GM21360 (cell line): Measurements from ENCODE around the gene PTPDC1.

Source experiments
- ATAC-seq: cut with Tn5 transposase; IDR thresholded peaks from one replicate; pipeline ENCODE4 v1.9.1; 2021; ENCODE audit warnings: mild to moderate bottlenecking, moderate library complexity; ENCODE audit not compliant: unreplicated experiment

The PTPDC1 gene, protein sequence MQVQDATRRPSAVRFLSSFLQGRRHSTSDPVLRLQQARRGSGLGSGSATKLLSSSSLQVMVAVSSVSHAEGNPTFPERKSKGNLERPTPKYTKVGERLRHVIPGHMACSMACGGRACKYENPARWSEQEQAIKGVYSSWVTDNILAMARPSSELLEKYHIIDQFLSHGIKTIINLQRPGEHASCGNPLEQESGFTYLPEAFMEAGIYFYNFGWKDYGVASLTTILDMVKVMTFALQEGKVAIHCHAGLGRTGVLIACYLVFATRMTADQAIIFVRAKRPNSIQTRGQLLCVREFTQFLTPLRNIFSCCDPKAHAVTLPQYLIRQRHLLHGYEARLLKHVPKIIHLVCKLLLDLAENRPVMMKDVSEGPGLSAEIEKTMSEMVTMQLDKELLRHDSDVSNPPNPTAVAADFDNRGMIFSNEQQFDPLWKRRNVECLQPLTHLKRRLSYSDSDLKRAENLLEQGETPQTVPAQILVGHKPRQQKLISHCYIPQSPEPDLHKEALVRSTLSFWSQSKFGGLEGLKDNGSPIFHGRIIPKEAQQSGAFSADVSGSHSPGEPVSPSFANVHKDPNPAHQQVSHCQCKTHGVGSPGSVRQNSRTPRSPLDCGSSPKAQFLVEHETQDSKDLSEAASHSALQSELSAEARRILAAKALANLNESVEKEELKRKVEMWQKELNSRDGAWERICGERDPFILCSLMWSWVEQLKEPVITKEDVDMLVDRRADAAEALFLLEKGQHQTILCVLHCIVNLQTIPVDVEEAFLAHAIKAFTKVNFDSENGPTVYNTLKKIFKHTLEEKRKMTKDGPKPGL

GRCh38 chr9:94084314-94084713 is at the start of gene PTPDC1:
TSS of gene PTPDC1 (plus strand) at chr9:94084464. CDS start at chr9:94084531, 67 bp downstream.
- ATAC-seq, result no peak

DNA sequence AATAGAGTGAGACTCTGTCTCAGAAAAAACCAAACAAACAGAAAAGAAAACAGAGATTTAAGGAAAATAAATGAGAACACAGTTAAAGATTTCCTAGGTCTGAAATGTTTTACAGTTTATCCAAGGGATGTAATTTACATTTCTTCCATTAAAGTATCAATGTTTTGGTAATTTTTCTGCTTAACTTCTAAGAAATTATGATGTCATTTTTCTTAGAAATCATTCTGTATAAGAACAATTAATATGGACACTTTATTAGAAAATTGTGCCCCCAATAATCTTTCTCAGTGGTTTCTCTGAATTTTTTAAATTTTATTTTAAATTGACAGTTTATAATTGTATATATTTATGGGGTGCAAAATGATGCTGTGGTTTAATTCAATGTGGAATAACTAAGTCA is 49.8 kb upstream of the PTPDC1 start:
- no peak for ATAC-seq

GRCh38 chr9:94039786-94040185 is 44.5 kb upstream of the PTPDC1 start:
- ATAC-seq, result no peak

DNA sequence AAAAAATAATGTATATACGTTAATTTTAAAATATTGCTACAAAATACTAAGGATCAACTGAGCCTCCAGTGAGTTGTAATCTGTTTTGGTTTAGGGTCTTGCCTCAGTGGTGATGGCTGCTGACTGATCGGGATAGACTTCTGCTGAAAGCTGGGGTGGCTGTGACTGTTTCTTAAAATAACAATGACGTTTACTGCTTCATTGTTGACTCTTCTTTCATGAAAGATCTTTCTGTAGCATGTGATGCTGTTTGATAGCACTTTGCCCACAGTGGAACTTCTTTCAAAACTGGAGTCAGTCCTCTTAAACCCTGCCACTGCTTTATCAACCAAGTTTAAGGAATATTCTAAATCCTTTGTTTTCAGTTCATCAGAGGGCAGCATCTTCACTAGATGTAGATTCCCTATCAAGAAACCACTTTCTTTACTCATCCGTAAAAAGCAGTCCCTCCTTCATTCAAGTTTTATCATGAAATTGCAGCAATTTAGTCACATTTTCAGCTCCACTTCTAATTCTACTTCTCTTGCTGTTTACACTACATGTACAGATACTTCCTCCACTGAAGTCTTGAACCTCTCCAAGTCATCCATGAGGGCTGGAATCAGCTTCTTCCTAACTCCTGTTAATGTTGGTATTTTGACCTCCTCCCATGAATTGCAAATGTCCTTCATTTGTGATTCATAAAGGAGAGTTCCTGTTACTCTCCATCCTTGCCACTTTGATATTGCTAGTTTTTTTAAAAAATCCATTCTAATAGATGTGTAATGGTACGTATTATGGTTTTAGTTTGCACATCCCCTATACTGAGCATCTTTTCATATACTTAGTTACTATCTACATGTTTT is 41.5 kb upstream of the PTPDC1 start:
- ATAC-seq, result no peak

- ATAC-seq, result no peak
Measured at GRCh38 chr9:94054716-94055115, 29.5 kb upstream of the PTPDC1 start.

- no peak for ATAC-seq
Measured at GRCh38 chr9:94056442-94056974, 27.8 kb upstream of the PTPDC1 start.

GRCh38 chr9:94057918-94058317 is 26.3 kb upstream of the PTPDC1 start:
- no peak for ATAC-seq

DNA sequence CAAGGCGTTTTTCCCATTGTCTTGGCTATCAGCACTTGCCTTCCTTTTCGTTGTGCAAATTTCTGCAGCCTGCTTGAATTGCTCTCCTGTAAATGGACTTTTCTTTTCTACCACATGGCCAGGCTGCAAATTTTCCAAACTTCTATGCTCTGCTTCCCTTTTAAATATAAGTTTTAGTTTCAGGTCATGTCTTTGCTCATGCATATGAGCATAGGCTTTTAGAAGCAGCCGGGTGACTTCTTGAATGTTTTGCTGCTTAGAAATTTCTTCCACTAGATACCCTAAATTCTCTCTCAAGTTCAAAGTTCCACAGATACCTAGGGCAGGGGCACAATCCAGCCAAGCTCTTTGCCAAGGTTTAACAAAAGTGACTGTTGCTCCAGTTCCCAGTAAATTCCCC is 22.4 kb upstream of the PTPDC1 start:
- ATAC-seq, result no peak

DNA sequence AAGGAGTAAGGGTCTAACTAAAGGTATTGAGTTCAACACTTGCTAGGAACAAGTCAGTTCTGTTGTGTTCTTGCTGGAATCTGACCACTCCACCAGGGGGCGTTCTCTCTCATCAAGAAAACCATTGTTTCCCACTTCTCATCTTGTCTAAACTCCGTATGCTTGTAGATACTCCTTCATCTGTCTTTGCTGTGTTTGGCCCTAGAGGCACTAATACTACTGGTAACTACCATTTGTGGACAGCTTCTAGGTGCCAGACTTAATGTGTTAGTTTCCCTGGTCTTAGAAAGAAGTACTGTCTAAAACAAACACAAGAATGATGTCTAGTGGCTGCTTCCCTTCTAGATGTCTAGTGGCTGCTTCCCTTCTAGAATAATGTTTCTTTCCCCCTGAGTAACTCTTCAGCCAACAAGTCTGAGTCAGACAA is 18.7 kb upstream of the PTPDC1 start:
- ATAC-seq, result no peak

- ATAC-seq, result no peak
Measured at GRCh38 chr9:94068257-94068656, 16.0 kb upstream of the PTPDC1 start.

GRCh38 chr9:94076557-94076956 is 7.7 kb upstream of the PTPDC1 start:
- no peak for ATAC-seq

DNA sequence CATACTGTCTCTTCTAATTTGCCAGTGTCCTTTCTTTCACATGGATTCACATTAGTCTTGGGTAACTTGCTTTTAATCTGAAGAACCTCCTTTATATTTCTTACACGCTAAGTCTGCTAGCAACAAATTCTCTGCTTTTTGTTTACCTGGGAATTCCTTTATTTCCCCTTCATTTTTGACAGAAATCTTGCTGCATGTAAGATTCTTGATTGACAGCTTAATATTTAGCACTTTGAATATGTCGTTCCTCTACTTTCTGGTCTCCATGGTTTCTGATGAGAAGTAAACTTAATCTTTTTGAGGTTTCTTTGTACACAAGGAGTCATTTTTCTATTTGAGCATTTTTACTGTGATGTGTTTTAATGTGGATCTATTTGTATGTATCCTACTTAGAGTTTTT is 6.2 kb upstream of the PTPDC1 start:
- no peak for ATAC-seq

- ATAC-seq, result no peak
Measured at GRCh38 chr9:94079236-94079635, 5.0 kb upstream of the PTPDC1 start.

- ATAC-seq, result no peak
Measured at GRCh38 chr9:94080249-94080648, 4.0 kb upstream of the PTPDC1 start.

- ATAC-seq, result no peak
Measured at GRCh38 chr9:94081435-94081834, 2.8 kb upstream of the PTPDC1 start.

GRCh38 chr9:94081864-94082463 is 2.3 kb upstream of the PTPDC1 start:
- ATAC-seq, result no peak

GRCh38 chr9:94082553-94082952 is 1.7 kb upstream of the PTPDC1 start:
- ATAC-seq, result no peak

DNA sequence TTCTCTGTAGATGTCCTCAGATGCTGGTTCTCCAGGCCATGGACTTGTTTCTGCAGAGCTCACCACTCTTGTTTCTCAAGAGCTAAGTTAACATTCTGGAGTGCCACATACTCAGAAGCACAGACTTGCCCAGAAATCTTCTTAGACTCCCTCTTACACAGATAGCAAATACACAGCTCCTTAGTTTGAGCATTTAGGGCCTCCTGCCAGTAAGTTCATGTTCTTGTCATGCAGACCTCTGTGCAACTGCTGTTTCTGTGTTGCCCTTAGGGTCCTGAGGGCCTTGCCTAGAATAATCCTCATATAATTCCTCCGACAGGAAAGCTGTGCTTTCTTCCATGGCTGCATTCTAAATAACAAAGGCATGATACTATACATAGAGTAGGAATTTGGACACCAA is 1.3 kb upstream of the PTPDC1 start:
- no peak for ATAC-seq

GRCh38 chr9:94083384-94083783 is 880 bp upstream of the PTPDC1 start:
- ATAC-seq, result no peak

GRCh38 chr9:94085062-94085639 is 887 bp downstream of the PTPDC1 start:
- ATAC-seq, result no peak
